NCI-H1694 (cell line): ENCODE measurements around the gene EFCAB8.
A peak's percentile ranks its signal among the peaks of the same experiment; 100 is the strongest.
"Not testable (repeated sequence)": the region's sequence is repeated elsewhere in the genome, so short reads cannot be mapped to it uniquely, and the experiment has no call there.

ENCODE experiments used
- DNase-seq: peaks from one replicate; lab custom pipeline; 2025; lab: John Stamatoyannopoulos, UW

Gene EFCAB8

GRCh38 chr20:32972181-32973076 lies 113.7 kb downstream of the EFCAB8 start:
- DNase-seq, result no peak

GRCh38 chr20:32973077-32973717 lies 114.5 kb downstream of the EFCAB8 start:
- DNase-seq, result no peak

- not testable (repeated sequence) for DNase-seq
Measured at GRCh38 chr20:32974204-32975064, 115.7 kb downstream of the EFCAB8 start.

- not testable (repeated sequence) for DNase-seq
Measured at GRCh38 chr20:32975121-32975520, 116.4 kb downstream of the EFCAB8 start.

- DNase-seq, result no peak
Measured at GRCh38 chr20:32975698-32976674, 117.3 kb downstream of the EFCAB8 start.

- DNase-seq, result no peak
Measured at GRCh38 chr20:32976746-32977145, 118.0 kb downstream of the EFCAB8 start.

- DNase-seq, result no peak
Measured at GRCh38 chr20:32977281-32978008, 118.7 kb downstream of the EFCAB8 start.

GRCh38 chr20:32978009-32978335 lies 119.2 kb downstream of the EFCAB8 start:
- DNase-seq, result no peak

GRCh38 chr20:32979201-32979998 lies 120.7 kb downstream of the EFCAB8 start:
- no peak for DNase-seq

- peak; percentile 33 for DNase-seq
Measured at GRCh38 chr20:32980131-32980941, 121.6 kb downstream of the EFCAB8 start.

GRCh38 chr20:32980990-32981389 lies 122.3 kb downstream of the EFCAB8 start:
- no peak for DNase-seq

GRCh38 chr20:32982617-32983458 lies 124.1 kb downstream of the EFCAB8 start:
- no peak for DNase-seq

- DNase-seq, result no peak
Measured at GRCh38 chr20:32983459-32984112, 124.9 kb downstream of the EFCAB8 start.

- DNase-seq, result no peak
Measured at GRCh38 chr20:32984196-32984595, 125.5 kb downstream of the EFCAB8 start.

GRCh38 chr20:32984631-32985354 lies 126.1 kb downstream of the EFCAB8 start:
- no peak for DNase-seq

GRCh38 chr20:32985596-32985995 lies 126.9 kb downstream of the EFCAB8 start:
- no peak for DNase-seq
